ENCODE data around the gene CCL7. TPM values are rescaled to one million over a fixed set of nuclear protein-coding genes. Genes with fewer than 3 reads are reported as not detected.

The CCL7 gene
- total RNA-seq, 4 donors from 2014 or later: 1.5 TPM; not detected in 3

- no peak for DNase-seq (ENCODE audit: low spot score in 2 of 2)
- H3K27ac ChIP-seq: peak overlapping the region; percentile 10
- WGBS: 50% methylated on average over 7 of the region's 7 CpGs
- H3K9me3 ChIP-seq: no peaks in the 10 kb centered on the region
- H3K27me3 ChIP-seq: no peaks in the 10 kb centered on the region
- no peak overlapping the region for H3K4me3 ChIP-seq
- peaks cover 58% of the 10 kb centered on the region for H3K4me1 ChIP-seq
- no peaks in the 10 kb centered on the region for H3K36me3 ChIP-seq
- no peak for TF ChIP-seq EP300 (IDR thresholded peaks at IDR 0.05)
- TF ChIP-seq POLR2A (IDR thresholded peaks at IDR 0.05): no peak
- TF ChIP-seq POLR2AphosphoS5 (IDR thresholded peaks at IDR 0.05): no peak
- TF ChIP-seq CTCF (IDR thresholded peaks at IDR 0.05): no peak
These were observed 26.4 kb upstream of the CCL7 start for GRCh38 chr17:34243364-34244320.

GRCh38 chr17:34245351-34245905 is 24.6 kb upstream of the CCL7 start:
- no peaks in the 10 kb centered on the region for H3K27me3 ChIP-seq
- no peak overlapping the region for H3K4me3 ChIP-seq
- H3K36me3 ChIP-seq: no peaks in the 10 kb centered on the region
- DNase-seq (ENCODE audit: low spot score in 2 of 2): no peak
- TF ChIP-seq POLR2AphosphoS5 (IDR thresholded peaks at IDR 0.05): no peak
- peaks cover 62% of the 10 kb centered on the region for H3K4me1 ChIP-seq
- no peaks in the 10 kb centered on the region for H3K9me3 ChIP-seq
- 78% methylated on average over 6 of the region's 6 CpGs for WGBS
- no peak overlapping the region for H3K27ac ChIP-seq

GRCh38 chr17:34246446-34246845 is 23.6 kb upstream of the CCL7 start:
- H3K4me1 ChIP-seq: peaks cover 60% of the 10 kb centered on the region
- WGBS: 86% methylated on average over 1 of the region's 1 CpG

GRCh38 chr17:34246881-34247280 is 23.1 kb upstream of the CCL7 start:
- no peak for TF ChIP-seq POLR2AphosphoS5 (IDR thresholded peaks at IDR 0.05)
- Histone ChIP-seq H3K27me3 (no peaks in the 10 kb centered on the region), H3K27ac (no peak overlapping the region), H3K4me1 (peaks cover 60% of the 10 kb centered on the region), H3K4me3 (no peak overlapping the region), H3K36me3 (no peaks in the 10 kb centered on the region), H3K9me3 (no peaks in the 10 kb centered on the region)
- no peak for DNase-seq (ENCODE audit: low spot score in 2 of 2)
- 79% methylated on average over 3 of the region's 3 CpGs for WGBS

More at GRCh38 chr17:34246446-34246845, 23.6 kb upstream of the CCL7 start:
- H3K27ac ChIP-seq: no peak overlapping the region
- no peak for TF ChIP-seq EP300 (IDR thresholded peaks at IDR 0.05)
- no peak for TF ChIP-seq POLR2AphosphoS5 (IDR thresholded peaks at IDR 0.05)
- TF ChIP-seq CTCF (IDR thresholded peaks at IDR 0.05): no peak
- no peak for TF ChIP-seq POLR2A (IDR thresholded peaks at IDR 0.05)
- H3K36me3 ChIP-seq: no peaks in the 10 kb centered on the region
- H3K9me3 ChIP-seq: no peaks in the 10 kb centered on the region
- no peak overlapping the region for H3K4me3 ChIP-seq
- H3K27me3 ChIP-seq: no peaks in the 10 kb centered on the region
- no peak for DNase-seq (ENCODE audit: low spot score in 2 of 2)

- no peak for DNase-seq (ENCODE audit: low spot score in 2 of 2)
- H3K27me3 ChIP-seq: no peaks in the 10 kb centered on the region
- no peak overlapping the region for H3K4me3 ChIP-seq
- peaks cover 64% of the 10 kb centered on the region for H3K4me1 ChIP-seq
- TF ChIP-seq CTCF (IDR thresholded peaks at IDR 0.05): no peak
- TF ChIP-seq EP300 (IDR thresholded peaks at IDR 0.05): no peak
- no peak for TF ChIP-seq POLR2AphosphoS5 (IDR thresholded peaks at IDR 0.05)
- TF ChIP-seq POLR2A (IDR thresholded peaks at IDR 0.05): no peak
- H3K9me3 ChIP-seq: no peaks in the 10 kb centered on the region
- no peak overlapping the region for H3K27ac ChIP-seq
- no peaks in the 10 kb centered on the region for H3K36me3 ChIP-seq
- WGBS: 62% methylated on average over 6 of the region's 6 CpGs
These were observed 21.5 kb upstream of the CCL7 start for GRCh38 chr17:34248511-34249024.

GRCh38 chr17:34249061-34249460 is 21.0 kb upstream of the CCL7 start:
- Histone ChIP-seq H3K36me3 (no peaks in the 10 kb centered on the region), H3K4me1 (peaks cover 64% of the 10 kb centered on the region), H3K27ac (no peak overlapping the region), H3K4me3 (no peak overlapping the region), H3K9me3 (no peaks in the 10 kb centered on the region), H3K27me3 (no peaks in the 10 kb centered on the region)
- 67% methylated on average over 1 of the region's 1 CpG for WGBS
- TF ChIP-seq CTCF (IDR thresholded peaks at IDR 0.05): no peak
- no peak for TF ChIP-seq EP300 (IDR thresholded peaks at IDR 0.05)
- no peak for TF ChIP-seq POLR2AphosphoS5 (IDR thresholded peaks at IDR 0.05)
- TF ChIP-seq POLR2A (IDR thresholded peaks at IDR 0.05): no peak
- no peak for DNase-seq (ENCODE audit: low spot score in 2 of 2)

Measured in suprapubic skin (tissue), 4 donors.